SK-N-SH (cell line): Measurements from ENCODE around the gene PDS5B. TPM values are rescaled to one million over a fixed set of nuclear protein-coding genes. Genes with fewer than 3 reads are reported as not detected.
A peak's percentile ranks its signal among the peaks of the same experiment; 100 is the strongest.

Experiments used
- CTCF ChIA-PET: fragments of 300-600, 350-600 bp; formaldehyde crosslinking; extraction: SDS; loops from one replicate; lab custom pipeline; 2021; lab: Yijun Ruan, JAX
- POLR2A ChIA-PET: fragments of 350-600 bp; sonication (Branson Sonifier 250); formaldehyde crosslinking; extraction: SDS; loops from one replicate; lab custom pipeline; 2020; ENCODE audit warnings: antibody characterized with exemption, inconsistent platforms; lab: Yijun Ruan, JAX
- DNase-seq: peaks from one replicate; pipeline ENCODE4 v3.0.0; 2012
- H2AFZ ChIP-seq: fragments of 200-600 bp; sonication (generic); 2 replicates; pipeline ENCODE4 v1.8.1; 2016; ENCODE audit warnings: antibody characterized with exemption, mild to moderate bottlenecking, low read depth
- H3F3A ChIP-seq: fragments of 200-600 bp; sonication (generic); replicated peaks from 2 replicates; pipeline ENCODE3; 2016; ENCODE audit warnings: antibody characterized with exemption, mild to moderate bottlenecking; ENCODE audit not compliant: insufficient read depth
- H3K27ac ChIP-seq, 2 experiments: fragments of 200-500 bp in 1 of 2; fragments of 200-600 bp in 1 of 2; sonication (Bioruptor generic) in 1 of 2; sonication (generic), shearing (Covaris generic) in 1 of 2; 2 replicates each; pipeline versions ENCODE4 v1.5.1 to v1.6.1; 2014 to 2016; ENCODE audit warnings: low read depth in 2 of 2, inconsistent platforms in 1 of 2, low read length in 1 of 2, mild to moderate bottlenecking in 1 of 2, mixed read lengths in 1 of 2
- H3K27me3 ChIP-seq: fragments of 200-600 bp; sonication (generic), shearing (Covaris generic); 2 replicates; pipeline ENCODE4 v1.6.1; 2016; ENCODE audit warnings: mixed run types; ENCODE audit not compliant: insufficient read depth
- H3K36me3 ChIP-seq, 2 experiments: fragments of 200-500 bp in 1 of 2; fragments of 200-600 bp in 1 of 2; sonication (Bioruptor generic) in 1 of 2; sonication (generic) in 1 of 2; replicated peaks in 1 of 2; 2 replicates each; pipeline versions ENCODE3 to v1.5.1; 2014 to 2016; ENCODE audit warnings: low read length in 1 of 2, mild to moderate bottlenecking in 1 of 2; ENCODE audit not compliant: insufficient read depth in 2 of 2, control insufficient read depth in 1 of 2
- H3K4me1 ChIP-seq, 2 experiments: fragments of 200-500 bp in 1 of 2; fragments of 200-600 bp in 1 of 2; sonication (Bioruptor generic) in 1 of 2; sonication (generic), shearing (Covaris generic) in 1 of 2; 2 replicates each; pipeline versions ENCODE4 v1.5.1 to v1.6.1; 2014 to 2016; ENCODE audit warnings: low read depth in 1 of 2, low read length in 1 of 2, mixed run types in 1 of 2; ENCODE audit not compliant: insufficient read depth in 2 of 2, control insufficient read depth in 1 of 2
- H3K4me2 ChIP-seq: fragments of 200-600 bp; sonication (generic), shearing (Covaris generic); 2 replicates; pipeline ENCODE4 v1.6.1; 2017; ENCODE audit warnings: mixed run types
- H3K4me3 ChIP-seq, 2 experiments: fragments of 200-500 bp in 1 of 2; fragments of 200-600 bp in 1 of 2; sonication (Bioruptor generic) in 1 of 2; sonication (generic), shearing (Covaris generic) in 1 of 2; 2 replicates each; pipeline versions ENCODE4 v1.5.1 to v1.8.1; 2014 to 2016; ENCODE audit warnings: low read depth in 2 of 2, inconsistent platforms in 1 of 2, low read length in 1 of 2, mild to moderate bottlenecking in 1 of 2, mixed read lengths in 1 of 2, moderate library complexity in 1 of 2
- H3K79me2 ChIP-seq: fragments of 200-600 bp; sonication (generic); 2 replicates; pipeline ENCODE4 v1.8.1; 2017; ENCODE audit warnings: mild to moderate bottlenecking; ENCODE audit not compliant: insufficient read depth
- H3K9ac ChIP-seq: fragments of 200-600 bp; sonication (generic); 2 replicates; pipeline ENCODE4 v1.6.1; 2017; ENCODE audit warnings: mixed run types
- H3K9me2 ChIP-seq: fragments of 200-600 bp; sonication (generic); 2 replicates; pipeline ENCODE4 v1.6.1; 2017; ENCODE audit warnings: mixed run types
- H3K9me3 ChIP-seq: fragments of 200-600 bp; sonication (generic); 2 replicates; pipeline ENCODE4 v1.6.1; 2017; ENCODE audit warnings: mixed run types, mild to moderate bottlenecking, moderate library complexity
- H4K20me1 ChIP-seq: fragments of 200-600 bp; sonication (generic); 2 replicates; pipeline ENCODE4 v1.6.1; 2017; ENCODE audit warnings: mild to moderate bottlenecking, mixed run types; ENCODE audit not compliant: insufficient read depth
- CHD2 ChIP-seq: fragments of 150-350 bp; IDR thresholded peaks from 2 replicates; pipeline ENCODE4 v1.6.1; 2018; ENCODE audit warnings: low read length; ENCODE audit not compliant: partially characterized antibody
- EP300 ChIP-seq, 2 experiments: IDR thresholded peaks; 2 replicates each; pipeline versions ENCODE4 v1.4.0 to v1.6.1; 2012; ENCODE audit warnings: borderline replicate concordance in 1 of 2, low read depth in 1 of 2, low read length in 1 of 2
- FOSL2 ChIP-seq: IDR thresholded peaks from 2 replicates; pipeline ENCODE4 v1.4.0; 2012; ENCODE audit warnings: low read depth, mild to moderate bottlenecking, moderate library complexity, borderline replicate concordance
- GABPA ChIP-seq: IDR thresholded peaks from 2 replicates; pipeline ENCODE4 v1.4.0; 2012; ENCODE audit warnings: low read depth, mild to moderate bottlenecking
- JUND ChIP-seq: IDR thresholded peaks from 2 replicates; pipeline ENCODE4 v1.4.0; 2012
- POLR2AphosphoS5 ChIP-seq: IDR thresholded peaks from 2 replicates; pipeline ENCODE4 v1.6.1; 2012; ENCODE audit warnings: low read depth, low read length
- REST ChIP-seq: IDR thresholded peaks from 2 replicates; pipeline ENCODE4 v1.6.1; 2012; ENCODE audit warnings: mild to moderate bottlenecking, low read depth, low read length, moderate library complexity
- TAF1 ChIP-seq: IDR thresholded peaks from 2 replicates; pipeline ENCODE4 v1.6.1; 2012; ENCODE audit warnings: low read depth, mild to moderate bottlenecking, low read length, moderate library complexity, borderline replicate concordance
- ZBTB33 ChIP-seq: IDR thresholded peaks from 2 replicates; pipeline ENCODE4 v1.4.0; 2012; ENCODE audit warnings: low read depth, borderline replicate concordance
- WGBS: methylation state at CpG from one replicate; pipeline ENCODE4 v1.1.6; 2017; ENCODE audit warnings: low lambda C conversion rate; 5-methylcytosine and 5-hydroxymethylcytosine counted together
- polyA plus RNA-seq, 3 experiments: library from polyadenylated mRNA; depleted of rRNA; stranded (reverse); fragments of >200 nt; gene quantifications; 2 replicates each; pipeline ENCODE4 v1.2.3, GENCODE V29; 2012

The PDS5B gene
- polyA plus RNA-seq, 1 of the 3 experiments (the other 2 are of a cell fraction): 3.8 TPM

GRCh38 chr13:32823597-32823996, 237.3 kb downstream of the PDS5B start (continued):
- no peak for TF ChIP-seq REST

GRCh38 chr13:32824061-32824460, 237.8 kb downstream of the PDS5B start:
- no peaks in the 10 kb centered on the region for H3K79me2 ChIP-seq
- no peak for DNase-seq
- peaks cover 2 to 4% of the 10 kb centered on the region in 2 experiments; a peak in 2 of 4 replicates for H3K4me1 ChIP-seq
- ChIA-PET CTCF (interaction anchor here (1.0 kb wide), 1 partner anchor 37 kb away, joined by 3 read pairs; no protein-coding TSS in a partner anchor), POLR2A (no interaction called here)
- H4K20me1 ChIP-seq: no peaks in the 10 kb centered on the region
- H3K4me3 ChIP-seq: no peak overlapping the region
- 84% methylated on average over 15 of the region's 15 CpGs for WGBS
- no peaks in the 10 kb centered on the region for H3K9me2 ChIP-seq
- no peaks in the 10 kb centered on the region for H3K36me3 ChIP-seq
- no peaks in the 10 kb centered on the region for H3K9me3 ChIP-seq
- no peaks in the 10 kb centered on the region for H3K27me3 ChIP-seq
- H3K27ac ChIP-seq: peak overlapping the region; percentile 31 to 77; a peak in 3 of 4 replicates
- H2AFZ ChIP-seq: no peak overlapping the region; the same call in 1 of the 2 replicates
- H3F3A ChIP-seq: peaks cover 12% of the 10 kb centered on the region
- peak overlapping the region; percentile 18; the same call in 1 of the 2 replicates for H3K9ac ChIP-seq
- no peak for TF ChIP-seq TAF1
- TF ChIP-seq REST: peak; percentile 46; the same call in 1 of the 2 replicates
- peak overlapping the region; percentile 55 for H3K4me2 ChIP-seq

- no peaks in the 10 kb centered on the region for H3K36me3 ChIP-seq
- peak overlapping the region; percentile 39 to 77; a peak in 3 of 4 replicates for H3K27ac ChIP-seq
- H3K4me3 ChIP-seq: no peak overlapping the region
- no peak for DNase-seq
- peak overlapping the region; percentile 18; the same call in 1 of the 2 replicates for H3K9ac ChIP-seq
- no peaks in the 10 kb centered on the region for H3K79me2 ChIP-seq
- H3K4me1 ChIP-seq: peaks cover 2 to 10% of the 10 kb centered on the region in 2 experiments; a peak in 3 of 4 replicates
- 9% methylated on average over 7 of the region's 7 CpGs for WGBS
- no peaks in the 10 kb centered on the region for H3K9me2 ChIP-seq
- H3F3A ChIP-seq: peaks cover 12% of the 10 kb centered on the region
- peak overlapping the region; percentile 55 for H3K4me2 ChIP-seq
- H3K27me3 ChIP-seq: no peaks in the 10 kb centered on the region
- peak overlapping the region; percentile 73 for H2AFZ ChIP-seq
- ChIA-PET POLR2A (no interaction called here), CTCF (interaction anchor here (1.0 kb wide), 1 partner anchor 36 kb away, joined by 3 read pairs; no protein-coding TSS in a partner anchor)
- H3K9me3 ChIP-seq: no peaks in the 10 kb centered on the region
- H4K20me1 ChIP-seq: no peaks in the 10 kb centered on the region
- TF ChIP-seq FOSL2 (peak; percentile 82), CHD2 (no peak), EP300 (IDR thresholded peaks at IDR 0.05; ENCODE audit: borderline replicate concordance in 1 of 2, low read depth in 1 of 2, low read length in 1 of 2) (peak in 1 of 2 experiments; percentile 75; a peak in 1 of 4 replicates), JUND (peak; percentile 93), GABPA (no peak), REST (0 out of 2 replicates have a peak, but pooled peaks have one; percentile 24), POLR2AphosphoS5 (no peak), ZBTB33 (no peak)
Observed at GRCh38 chr13:32824675-32825074, 238.4 kb downstream of the PDS5B start.
